Measurements from ENCODE around the gene HELZ2. TPM values are rescaled to one million over a fixed set of nuclear protein-coding genes. Genes with fewer than 3 reads are reported as not detected.

Gene HELZ2
- total and polyA plus RNA-seq, 2 donors (not counting 1 experiment from before 2014, with no cell fraction given): 36.3 to 52.6 TPM

GRCh38 chr20:63611646-63612045, 37.6 kb upstream of the HELZ2 start:
- Histone ChIP-seq H3K27me3 (replicated peaks in 1 of 4; ENCODE audit: control extremely low read depth in 1 of 4, control insufficient read depth in 3 of 4, insufficient read depth in 4 of 4, low read length in 3 of 4) (no peaks in the 10 kb centered on the region), H3K9ac (ENCODE audit: low read length) (no peak overlapping the region), H3K4me3 (ENCODE audit: control extremely low read depth in 1 of 5, extremely low read depth in 1 of 5, insufficient read depth in 1 of 5, low read depth in 2 of 5, low read length in 4 of 5) (no peak overlapping the region), H3K27ac (ENCODE audit: low read length in 2 of 2) (no peak overlapping the region), H3K9me3 (ENCODE audit: control extremely low read depth in 1 of 3, control insufficient read depth in 2 of 3, insufficient read depth in 1 of 3, low read length in 2 of 3) (peaks cover 0 to 3% (median 0%) of the 10 kb centered on the region in 3 donors), H3K36me3 (replicated peaks in 1 of 2; ENCODE audit: control extremely low read depth in 1 of 2, control insufficient read depth in 1 of 2, extremely low read depth in 1 of 2, insufficient read depth in 2 of 2, low read length in 1 of 2) (peaks cover 0 to 18% of the 10 kb centered on the region in 2 experiments), H3K79me2 (ENCODE audit: control insufficient read depth, insufficient read depth, low read length) (peaks cover 63% of the 10 kb centered on the region), H3K4me2 (replicated peaks; ENCODE audit: low read depth, low read length, poor library complexity, severe bottlenecking) (no peak overlapping the region), H3K4me1 (ENCODE audit: control insufficient read depth in 2 of 2, insufficient read depth in 2 of 2, low read length in 2 of 2) (no peaks in the 10 kb centered on the region), H2AFZ (ENCODE audit: insufficient read depth, low read depth, low read length, poor library complexity, severe bottlenecking) (no peak overlapping the region), H4K20me1 (ENCODE audit: control insufficient read depth, insufficient read depth, low read length, poor library complexity, severe bottlenecking) (peaks cover 43% of the 10 kb centered on the region)
- ChIA-PET CTCF (interaction anchor here (1.5 kb wide), 1 partner anchor 31 kb away, joined by 5 read pairs; no protein-coding TSS in a partner anchor), POLR2A (interaction anchor here (1.1 kb wide), 1 partner anchor 26 kb away, joined by 3 read pairs; no protein-coding TSS in a partner anchor)
- no peaks in the 10 kb centered on the region for H3K9me3 Mint-ChIP-seq (ENCODE audit: insufficient read depth)
- H3K4me1 Mint-ChIP-seq: peaks cover 3% of the 10 kb centered on the region
- no peaks in the 10 kb centered on the region for H3K27me3 Mint-ChIP-seq
- TF ChIP-seq, protein P1, sequence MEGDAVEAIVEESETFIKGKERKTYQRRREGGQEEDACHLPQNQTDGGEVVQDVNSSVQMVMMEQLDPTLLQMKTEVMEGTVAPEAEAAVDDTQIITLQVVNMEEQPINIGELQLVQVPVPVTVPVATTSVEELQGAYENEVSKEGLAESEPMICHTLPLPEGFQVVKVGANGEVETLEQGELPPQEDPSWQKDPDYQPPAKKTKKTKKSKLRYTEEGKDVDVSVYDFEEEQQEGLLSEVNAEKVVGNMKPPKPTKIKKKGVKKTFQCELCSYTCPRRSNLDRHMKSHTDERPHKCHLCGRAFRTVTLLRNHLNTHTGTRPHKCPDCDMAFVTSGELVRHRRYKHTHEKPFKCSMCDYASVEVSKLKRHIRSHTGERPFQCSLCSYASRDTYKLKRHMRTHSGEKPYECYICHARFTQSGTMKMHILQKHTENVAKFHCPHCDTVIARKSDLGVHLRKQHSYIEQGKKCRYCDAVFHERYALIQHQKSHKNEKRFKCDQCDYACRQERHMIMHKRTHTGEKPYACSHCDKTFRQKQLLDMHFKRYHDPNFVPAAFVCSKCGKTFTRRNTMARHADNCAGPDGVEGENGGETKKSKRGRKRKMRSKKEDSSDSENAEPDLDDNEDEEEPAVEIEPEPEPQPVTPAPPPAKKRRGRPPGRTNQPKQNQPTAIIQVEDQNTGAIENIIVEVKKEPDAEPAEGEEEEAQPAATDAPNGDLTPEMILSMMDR (IDR thresholded peaks at IDR 0.05): no peak
- no peak for TF ChIP-seq EZH2 (IDR thresholded peaks at IDR 0.05; ENCODE audit: borderline replicate concordance, insufficient read depth, low read depth, low read length, poor library complexity, severe bottlenecking)
- H3K4me3 Mint-ChIP-seq: no peak overlapping the region
- ATAC-seq (ENCODE audit: low read depth) (no peak), DNase-seq (no peak)
- H3K27ac Mint-ChIP-seq: no peak overlapping the region
- WGBS (ENCODE audit: insufficient coverage): 98% methylated on average over 9 of the region's 10 CpGs
- intact Hi-C loops (cut with micrococcal nuclease): no loop called here

DNA sequence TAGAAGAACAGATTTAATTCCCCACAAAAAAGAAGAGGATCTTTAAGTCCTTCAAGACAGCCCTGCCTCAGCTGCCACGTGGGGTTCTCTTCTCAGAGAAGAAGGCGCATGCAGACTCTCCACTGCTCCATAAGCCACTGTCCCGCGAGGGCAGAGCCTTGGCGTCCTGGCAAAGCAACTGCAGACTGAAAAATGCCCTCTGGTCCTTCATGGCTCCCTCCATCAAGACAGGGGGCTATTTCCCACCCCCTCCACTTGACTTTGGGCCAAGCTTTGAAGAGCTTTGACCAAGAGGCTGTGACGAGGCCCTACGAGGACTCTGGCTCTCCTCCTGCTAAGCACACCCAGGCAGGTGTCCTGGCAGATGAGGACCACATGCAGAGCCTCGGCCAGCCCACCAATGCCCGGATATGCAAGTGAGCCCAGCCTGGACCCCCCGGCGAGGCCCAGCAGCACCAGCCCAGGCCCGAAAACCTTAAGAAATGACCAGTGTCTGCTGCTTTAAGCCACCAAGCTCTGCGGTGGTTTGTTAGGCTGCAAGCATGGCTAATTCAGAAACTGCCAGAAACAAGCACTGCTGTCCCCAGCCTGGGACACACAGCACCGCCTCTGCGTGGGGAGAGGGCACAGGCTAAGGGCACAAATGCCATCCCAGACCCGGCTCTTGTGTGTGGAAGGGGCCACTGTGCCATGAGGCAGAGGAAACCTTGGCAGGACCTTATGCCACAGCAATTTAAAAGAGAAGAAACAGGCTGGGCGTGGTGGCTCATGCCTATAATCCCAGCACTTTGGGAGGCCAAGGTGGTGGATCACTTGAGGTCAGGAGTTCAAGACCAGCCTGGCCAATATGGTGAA, 36.8 kb upstream of the HELZ2 start:
- Histone ChIP-seq H3K79me2 (ENCODE audit: control insufficient read depth, insufficient read depth, low read length) (peaks cover 62% of the 10 kb centered on the region), H3K9ac (ENCODE audit: low read length) (no peak overlapping the region), H3K36me3 (replicated peaks in 1 of 2; ENCODE audit: control extremely low read depth in 1 of 2, control insufficient read depth in 1 of 2, extremely low read depth in 1 of 2, insufficient read depth in 2 of 2, low read length in 1 of 2) (peaks cover 0 to 15% of the 10 kb centered on the region in 2 experiments), H2AFZ (ENCODE audit: insufficient read depth, low read depth, low read length, poor library complexity, severe bottlenecking) (no peak overlapping the region), H3K27ac (ENCODE audit: low read length in 2 of 2) (no peak overlapping the region), H3K4me3 (ENCODE audit: control extremely low read depth in 1 of 5, extremely low read depth in 1 of 5, insufficient read depth in 1 of 5, low read depth in 2 of 5, low read length in 4 of 5) (no peak overlapping the region), H3K4me1 (ENCODE audit: control insufficient read depth in 2 of 2, insufficient read depth in 2 of 2, low read length in 2 of 2) (no peaks in the 10 kb centered on the region), H3K4me2 (replicated peaks; ENCODE audit: low read depth, low read length, poor library complexity, severe bottlenecking) (no peak overlapping the region), H3K9me3 (ENCODE audit: control extremely low read depth in 1 of 3, control insufficient read depth in 2 of 3, insufficient read depth in 1 of 3, low read length in 2 of 3) (peaks cover 0 to 3% (median 0%) of the 10 kb centered on the region in 3 donors), H3K27me3 (replicated peaks in 1 of 4; ENCODE audit: control extremely low read depth in 1 of 4, control insufficient read depth in 3 of 4, insufficient read depth in 4 of 4, low read length in 3 of 4) (no peaks in the 10 kb centered on the region), H4K20me1 (ENCODE audit: control insufficient read depth, insufficient read depth, low read length, poor library complexity, severe bottlenecking) (peaks cover 50% of the 10 kb centered on the region)
- intact Hi-C loops (cut with micrococcal nuclease): no loop called here
- ChIA-PET CTCF (interaction anchor here (1.5 kb wide), 1 partner anchor 32 kb away, joined by 5 read pairs; no protein-coding TSS in a partner anchor), POLR2A (interaction anchor here (1.1 kb wide), 1 partner anchor 27 kb away, joined by 3 read pairs; no protein-coding TSS in a partner anchor)
- TF ChIP-seq, protein P1 (IDR thresholded peaks at IDR 0.05): no peak
- no peak for TF ChIP-seq EZH2 (IDR thresholded peaks at IDR 0.05; ENCODE audit: borderline replicate concordance, insufficient read depth, low read depth, low read length, poor library complexity, severe bottlenecking)
- no peak for ATAC-seq (ENCODE audit: low read depth)
- no peak overlapping the region for H3K4me3 Mint-ChIP-seq
- no peaks in the 10 kb centered on the region for H3K9me3 Mint-ChIP-seq (ENCODE audit: insufficient read depth)
- H3K27ac Mint-ChIP-seq: no peak overlapping the region
- peaks cover 4% of the 10 kb centered on the region for H3K4me1 Mint-ChIP-seq
- 95% methylated on average over 17 of the region's 17 CpGs for WGBS (ENCODE audit: insufficient coverage)
- H3K27me3 Mint-ChIP-seq: no peaks in the 10 kb centered on the region
- no peak for DNase-seq
